Nephron progenitor cell (in vitro differentiated cells): ENCODE data around the gene VOPP1.
"Not testable (repeated sequence)": the region's sequence is repeated elsewhere in the genome, so short reads cannot be mapped to it uniquely, and the experiment has no call there.

Experiments
- DNase-seq: peaks from one replicate; pipeline ENCODE4 v3.0.0; 2021
- H3K27ac Mint-ChIP-seq: 2 replicates; pipeline ENCODE4 v1.8.0; 2021; ENCODE audit warnings: mild to moderate bottlenecking, moderate library complexity, mixed read lengths
- H3K27me3 Mint-ChIP-seq: 2 replicates; pipeline ENCODE4 v1.8.0; 2021; ENCODE audit warnings: mild to moderate bottlenecking, low read depth, mixed read lengths; ENCODE audit not compliant: poor library complexity
- H3K36me3 Mint-ChIP-seq: 2 replicates; pipeline ENCODE4 v1.8.0; 2021; ENCODE audit warnings: low read depth, mixed read lengths
- H3K4me1 Mint-ChIP-seq: 2 replicates; pipeline ENCODE4 v1.8.0; 2021; ENCODE audit warnings: mixed read lengths
- H3K4me3 Mint-ChIP-seq: 2 replicates; pipeline ENCODE4 v1.8.0; 2021; ENCODE audit warnings: mild to moderate bottlenecking, moderate library complexity, mixed read lengths
- H3K9me3 Mint-ChIP-seq: 2 replicates; pipeline ENCODE4 v1.8.0; 2021; ENCODE audit warnings: mild to moderate bottlenecking, moderate library complexity, mixed read lengths
- TF ChIP-seq, protein P1 (sequence below): fragments of 200-600 bp; sonication (generic); IDR thresholded peaks from 2 replicates; pipeline ENCODE4 v1.5.0; 2021; ENCODE audit warnings: antibody characterized with exemption

Gene VOPP1

DNA sequence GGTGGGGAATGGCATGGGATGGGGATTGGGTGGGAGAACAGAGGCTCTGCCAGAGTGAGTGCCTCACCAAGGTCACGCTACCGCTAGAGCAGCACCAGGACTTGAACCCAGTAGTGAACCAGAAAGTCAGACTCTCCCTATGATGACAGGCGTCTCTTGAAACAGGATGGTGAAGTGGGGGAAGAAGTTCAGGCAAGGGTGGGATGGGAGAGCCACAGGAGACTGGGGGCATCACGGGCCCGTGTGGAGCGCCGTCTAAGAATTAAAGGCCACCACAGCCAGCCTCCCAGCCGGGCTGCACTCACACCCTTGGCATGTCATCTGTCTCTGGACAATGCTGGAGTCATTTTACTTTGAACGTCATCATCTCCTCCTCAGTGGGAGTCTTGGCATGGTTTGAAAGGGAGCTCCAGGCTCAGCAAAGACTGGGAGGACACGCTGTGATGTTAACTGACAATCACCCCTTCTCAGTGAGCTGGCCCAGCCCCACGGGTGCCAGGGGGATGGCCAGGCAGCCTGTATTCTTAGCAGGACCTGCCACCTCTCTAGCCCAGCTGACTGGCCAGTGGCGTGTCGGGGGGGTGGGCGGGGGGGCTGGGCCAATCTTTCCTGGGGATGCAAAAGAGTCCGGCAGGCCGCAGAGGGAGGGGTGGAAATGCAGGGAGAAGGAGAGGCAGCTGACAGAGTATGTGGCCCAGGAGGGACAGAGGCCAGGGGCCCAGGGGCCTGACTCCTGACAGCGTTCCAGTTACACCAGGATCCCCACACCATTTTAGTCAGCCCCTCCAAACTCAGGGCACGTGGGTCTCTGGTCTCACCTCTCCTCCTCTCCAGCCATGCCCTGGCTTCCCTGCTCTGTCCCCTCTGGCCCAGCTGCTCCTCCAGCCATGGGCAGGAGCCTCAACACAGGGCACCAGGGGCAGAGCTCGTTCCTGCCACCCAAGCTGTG is 96.2 kb downstream of the VOPP1 start:
- no peak for DNase-seq
- TF ChIP-seq, protein P1, sequence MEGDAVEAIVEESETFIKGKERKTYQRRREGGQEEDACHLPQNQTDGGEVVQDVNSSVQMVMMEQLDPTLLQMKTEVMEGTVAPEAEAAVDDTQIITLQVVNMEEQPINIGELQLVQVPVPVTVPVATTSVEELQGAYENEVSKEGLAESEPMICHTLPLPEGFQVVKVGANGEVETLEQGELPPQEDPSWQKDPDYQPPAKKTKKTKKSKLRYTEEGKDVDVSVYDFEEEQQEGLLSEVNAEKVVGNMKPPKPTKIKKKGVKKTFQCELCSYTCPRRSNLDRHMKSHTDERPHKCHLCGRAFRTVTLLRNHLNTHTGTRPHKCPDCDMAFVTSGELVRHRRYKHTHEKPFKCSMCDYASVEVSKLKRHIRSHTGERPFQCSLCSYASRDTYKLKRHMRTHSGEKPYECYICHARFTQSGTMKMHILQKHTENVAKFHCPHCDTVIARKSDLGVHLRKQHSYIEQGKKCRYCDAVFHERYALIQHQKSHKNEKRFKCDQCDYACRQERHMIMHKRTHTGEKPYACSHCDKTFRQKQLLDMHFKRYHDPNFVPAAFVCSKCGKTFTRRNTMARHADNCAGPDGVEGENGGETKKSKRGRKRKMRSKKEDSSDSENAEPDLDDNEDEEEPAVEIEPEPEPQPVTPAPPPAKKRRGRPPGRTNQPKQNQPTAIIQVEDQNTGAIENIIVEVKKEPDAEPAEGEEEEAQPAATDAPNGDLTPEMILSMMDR: no peak
- no peaks in the 10 kb centered on the region for H3K27me3 Mint-ChIP-seq
- H3K4me1 Mint-ChIP-seq: no peaks in the 10 kb centered on the region
- H3K4me3 Mint-ChIP-seq: no peak overlapping the region
- H3K9me3 Mint-ChIP-seq: no peaks in the 10 kb centered on the region
- H3K27ac Mint-ChIP-seq: no peak overlapping the region
- H3K36me3 Mint-ChIP-seq: peaks cover 5% of the 10 kb centered on the region

DNA sequence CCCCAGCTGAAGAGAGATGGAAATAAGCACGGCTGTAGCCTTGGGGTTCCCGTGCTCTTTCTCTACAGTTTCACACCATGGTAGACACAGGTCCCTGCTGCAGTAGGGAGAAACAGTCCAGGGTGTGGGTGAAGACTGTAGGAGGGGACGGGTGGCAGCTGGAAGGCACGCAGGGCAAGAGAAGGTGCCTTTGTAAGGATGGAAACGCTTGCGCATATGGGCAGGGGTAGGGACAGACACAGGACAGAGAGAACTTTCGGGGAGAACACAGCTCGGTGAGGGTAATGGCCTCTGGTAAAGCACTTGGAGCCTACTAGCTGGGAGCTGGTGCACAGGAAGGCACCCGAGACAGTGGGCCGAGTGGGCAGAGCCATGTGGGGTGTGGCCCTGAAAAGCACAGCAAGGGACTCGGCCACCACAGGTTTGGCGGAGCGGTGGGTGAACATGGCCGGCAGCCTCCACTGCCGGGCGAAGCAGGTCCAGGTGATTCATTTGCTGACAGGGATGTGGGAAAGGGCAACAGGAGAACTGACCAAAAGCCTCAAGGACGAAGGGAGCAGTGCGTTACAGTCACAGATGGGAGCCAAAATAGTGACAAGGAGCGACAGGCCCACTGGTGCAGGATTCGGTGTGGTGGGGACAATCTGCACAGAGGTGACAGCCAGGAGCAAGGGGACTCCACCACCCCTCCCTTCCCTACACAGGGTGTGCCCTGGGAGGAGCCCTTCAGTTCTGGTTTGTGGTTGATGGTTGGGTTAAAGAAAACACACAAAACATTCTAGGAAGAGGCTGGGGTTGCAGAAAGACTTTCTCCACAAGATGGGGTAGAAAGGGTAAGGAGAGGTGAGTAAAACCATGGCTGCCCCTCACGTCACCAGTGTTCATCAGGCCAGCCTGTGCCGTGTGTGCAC is 97.1 kb downstream of the VOPP1 start:
- Mint-ChIP-seq H3K36me3 (peaks cover 5% of the 10 kb centered on the region), H3K27me3 (no peaks in the 10 kb centered on the region), H3K9me3 (no peaks in the 10 kb centered on the region), H3K27ac (peak overlapping the region; percentile 12), H3K4me1 (no peaks in the 10 kb centered on the region), H3K4me3 (no peak overlapping the region)
- TF ChIP-seq, protein P1: no peak
- no peak for DNase-seq

DNA sequence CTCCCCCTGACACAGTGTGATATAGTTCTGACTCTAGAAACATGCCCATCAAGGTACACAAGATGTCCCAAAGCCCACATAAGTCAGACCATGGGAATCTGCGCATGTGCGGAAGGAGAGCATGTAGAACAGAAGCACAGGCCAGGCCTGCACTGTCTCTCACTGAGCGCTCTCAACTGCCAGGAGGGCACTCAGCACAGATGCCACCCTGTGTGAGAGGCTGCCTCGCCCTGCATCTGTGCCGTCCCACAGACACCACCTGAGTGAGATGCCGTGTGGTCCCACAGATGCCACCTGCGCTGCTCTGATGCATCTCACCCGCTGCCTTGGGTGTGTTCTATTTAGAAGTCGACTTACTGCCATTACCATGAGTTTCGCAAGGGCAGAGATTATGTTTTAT is 98.4 kb downstream of the VOPP1 start:
- peak overlapping the region; percentile 10 for H3K27ac Mint-ChIP-seq
- no peaks in the 10 kb centered on the region for H3K4me1 Mint-ChIP-seq

DNA sequence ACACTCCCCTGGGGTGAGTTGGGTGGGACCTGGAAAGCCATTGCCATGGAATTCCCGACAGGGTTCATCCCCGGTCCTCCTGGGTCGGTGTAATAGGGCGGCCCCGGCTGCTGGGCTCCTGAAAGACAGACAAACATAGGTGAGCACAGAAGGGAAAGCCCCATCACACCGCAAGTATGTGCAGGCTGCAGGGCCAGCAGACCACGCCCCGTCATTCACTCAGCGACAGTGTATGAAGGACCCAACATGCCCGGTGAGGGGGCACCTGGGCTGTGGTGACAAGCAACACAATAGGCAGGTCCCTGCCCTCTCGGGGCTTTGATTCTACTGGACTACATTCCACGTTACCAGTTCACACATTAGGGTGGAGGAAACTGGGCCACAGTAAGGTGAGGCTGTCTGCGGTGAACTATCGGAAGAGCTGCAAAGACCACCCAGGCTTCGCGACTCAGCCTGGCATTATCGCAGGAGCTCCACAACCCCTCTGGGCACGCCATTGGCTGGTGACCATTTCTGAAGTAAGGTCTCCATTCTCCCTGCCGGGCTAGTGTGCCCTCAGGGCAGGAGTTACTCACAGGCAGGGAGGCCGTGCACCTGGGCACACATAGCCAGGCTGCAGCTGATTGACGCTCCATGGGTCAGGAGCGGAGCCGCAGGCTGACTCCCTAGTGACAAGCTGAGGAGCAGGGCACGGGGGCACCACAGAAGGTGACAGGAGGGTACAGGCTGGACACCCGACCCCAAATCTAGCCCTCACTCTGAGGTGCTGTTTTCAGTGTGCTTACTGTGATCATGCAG is 99.2 kb downstream of the VOPP1 start:
- Mint-ChIP-seq H3K36me3 (peaks cover 14% of the 10 kb centered on the region), H3K4me3 (no peak overlapping the region), H3K4me1 (no peaks in the 10 kb centered on the region), H3K27me3 (no peaks in the 10 kb centered on the region), H3K9me3 (peaks cover 4% of the 10 kb centered on the region), H3K27ac (no peak overlapping the region)
- DNase-seq: no peak
- TF ChIP-seq, protein P1: no peak

More for the DNA sequence above, 98.4 kb downstream of the VOPP1 start:
- Mint-ChIP-seq H3K27me3 (no peaks in the 10 kb centered on the region), H3K9me3 (no peaks in the 10 kb centered on the region), H3K36me3 (peaks cover 6% of the 10 kb centered on the region), H3K4me3 (no peak overlapping the region)
- TF ChIP-seq, protein P1: no peak
- DNase-seq: no peak

DNA sequence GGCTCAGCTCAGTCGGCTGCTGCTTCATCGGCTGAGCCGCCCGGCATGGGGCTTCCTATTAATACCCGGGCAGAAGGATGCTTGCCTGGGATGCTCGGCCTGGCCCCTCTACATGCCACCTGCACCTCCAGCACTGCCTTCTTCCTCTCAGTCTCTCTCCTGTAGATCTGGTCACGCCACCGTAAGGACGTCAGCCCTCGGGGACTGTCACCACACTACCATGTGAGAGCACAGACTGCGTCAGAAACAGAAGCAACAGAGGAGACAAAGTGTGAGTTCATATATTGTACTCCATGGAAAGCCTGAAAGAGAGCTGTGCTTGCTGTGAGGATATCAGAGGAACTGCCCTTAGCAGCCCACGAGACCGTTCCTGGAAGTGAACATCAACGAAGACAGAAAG is 99.9 kb downstream of the VOPP1 start:
- H3K27me3 Mint-ChIP-seq, H3K9me3 Mint-ChIP-seq, H3K27ac Mint-ChIP-seq, H3K4me1 Mint-ChIP-seq, H3K4me3 Mint-ChIP-seq, DNase-seq: not testable (repeated sequence)
- peaks cover 22% of the 10 kb centered on the region for H3K36me3 Mint-ChIP-seq

DNA sequence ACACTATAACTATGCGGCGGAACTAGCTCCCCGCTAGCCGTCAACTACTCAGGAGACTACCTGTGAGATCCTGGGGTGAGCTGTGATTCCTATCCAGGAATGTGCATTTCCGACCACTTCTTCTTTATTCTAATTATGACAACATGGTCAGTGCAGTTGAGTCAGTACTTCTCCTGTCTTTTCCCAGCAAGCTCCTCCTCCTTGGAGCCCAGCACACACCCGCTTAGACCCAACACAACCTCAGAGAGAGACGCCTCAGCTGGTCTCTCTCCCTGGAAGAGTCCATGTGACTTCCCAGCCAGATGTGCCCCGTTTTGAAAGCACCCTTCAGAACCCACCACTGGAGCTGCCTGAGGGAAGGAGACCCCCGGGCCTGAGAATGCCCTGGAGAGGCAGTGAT is 100.7 kb downstream of the VOPP1 start:
- not testable (repeated sequence) for DNase-seq, H3K4me1 Mint-ChIP-seq, H3K4me3 Mint-ChIP-seq, H3K27me3 Mint-ChIP-seq, H3K27ac Mint-ChIP-seq
- Mint-ChIP-seq H3K9me3 (peaks cover 16% of the 10 kb centered on the region), H3K36me3 (peaks cover 30% of the 10 kb centered on the region)
